Measurements from ENCODE around the gene NKRF. TPM values are rescaled to one million over a fixed set of nuclear protein-coding genes. Genes with fewer than 3 reads are reported as not detected.

NKRF gene
- total RNA-seq, 1 donor from 2014 or later = 6.7 TPM

Small RNAs within 50 kb of the gene (small RNA-seq; reads per million reads assigned to genes)
- 0.74 reads per million, percentile 82 among the genes with 10 or more reads in this experiment for gene MIR766 (ENCODE audit: low replicate concordance)

Other genes with a start within 250 kb of the NKRF start
- gene SLC25A43, start 207.1 kb downstream of the NKRF start, total RNA-seq = 6.1 TPM
- gene SLC25A5, start 138.0 kb downstream of the NKRF start, total RNA-seq = 127 TPM
- gene STEEP1, start 41.0 kb downstream of the NKRF start, total RNA-seq = 28.6 TPM
- gene UBE2A, start 31.9 kb downstream of the NKRF start, total RNA-seq = 34.2 TPM
- gene SEPTIN6, start 86.7 kb upstream of the NKRF start, total RNA-seq = 17.8 TPM
- gene SOWAHD, start 152.2 kb upstream of the NKRF start, total RNA-seq = 0.31 TPM
- gene RPL39, start 185.2 kb upstream of the NKRF start, total RNA-seq = 4,418 TPM
- 1.8 TPM for gene UPF3B, start 246.5 kb upstream of the NKRF start, total RNA-seq

Measured in tongue (tissue), 2 donors.